Activated CD4-positive, CD25-positive, alpha-beta regulatory T cell treated with anti-CD3 and anti-CD28 coated beads, Interleukin-2, amount 50 U/mL, for 16 hours (primary cell): Measurements from ENCODE around the gene SPATA20.

Experiments
- DNase-seq: peaks from one replicate; pipeline ENCODE4 v3.0.0-alpha.2; 2020; ENCODE audit warnings: low read depth, low spot score

SPATA20 gene

GRCh38 chr17:50547035-50547735, at the start of gene SPATA20:
SPATA20 (plus strand) TSS chr17:50547174; CDS start chr17:50547209, 35 bp downstream.
- DNase-seq: peak; percentile 69

DNA sequence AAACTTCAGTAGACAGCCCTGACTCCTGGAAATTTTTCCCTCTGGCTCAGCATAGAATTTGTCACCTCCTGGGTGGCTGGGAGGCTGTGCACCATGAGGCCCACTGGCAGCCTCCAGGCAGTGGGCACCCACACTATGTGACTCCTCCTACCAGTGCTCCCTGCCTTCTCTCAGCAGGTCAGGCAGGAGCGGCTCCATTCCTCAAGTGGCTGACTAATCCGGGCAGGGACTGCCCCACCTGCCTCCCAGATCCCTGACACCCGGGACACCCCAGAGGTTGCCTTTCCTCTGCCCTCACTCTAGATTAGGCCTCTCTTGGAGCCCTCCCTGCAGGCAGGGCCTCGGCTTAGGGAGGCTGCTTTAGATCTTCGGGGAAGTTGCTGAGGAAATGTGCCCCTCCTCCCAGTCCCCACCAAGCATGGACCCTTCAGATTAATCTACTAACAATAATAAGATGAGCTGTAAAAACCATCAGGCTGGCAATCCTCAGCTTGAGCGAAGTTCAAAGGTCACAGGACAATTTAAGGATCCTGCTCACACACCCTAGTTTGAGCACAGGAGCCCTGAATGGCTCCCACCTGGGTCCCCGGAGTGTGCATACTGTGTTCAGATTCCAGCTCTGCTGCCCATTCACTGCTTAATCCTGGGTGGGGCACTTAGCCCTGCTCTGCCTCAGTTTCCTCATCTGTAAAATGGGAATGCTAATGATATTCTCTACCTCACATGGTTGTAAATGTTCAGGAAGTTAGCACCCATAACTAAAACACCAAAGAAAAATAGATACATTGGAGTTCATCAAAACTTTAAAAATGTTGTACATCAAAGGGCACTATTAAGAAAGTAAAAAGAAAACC, 48.7 kb upstream of the SPATA20 start:
- no peak for DNase-seq

- no peak for DNase-seq
Measured at GRCh38 chr17:50499270-50499669, 47.7 kb upstream of the SPATA20 start.

GRCh38 chr17:50499721-50500120, 47.3 kb upstream of the SPATA20 start:
- DNase-seq: no peak

GRCh38 chr17:50501054-50501453, 45.9 kb upstream of the SPATA20 start:
- no peak for DNase-seq

DNA sequence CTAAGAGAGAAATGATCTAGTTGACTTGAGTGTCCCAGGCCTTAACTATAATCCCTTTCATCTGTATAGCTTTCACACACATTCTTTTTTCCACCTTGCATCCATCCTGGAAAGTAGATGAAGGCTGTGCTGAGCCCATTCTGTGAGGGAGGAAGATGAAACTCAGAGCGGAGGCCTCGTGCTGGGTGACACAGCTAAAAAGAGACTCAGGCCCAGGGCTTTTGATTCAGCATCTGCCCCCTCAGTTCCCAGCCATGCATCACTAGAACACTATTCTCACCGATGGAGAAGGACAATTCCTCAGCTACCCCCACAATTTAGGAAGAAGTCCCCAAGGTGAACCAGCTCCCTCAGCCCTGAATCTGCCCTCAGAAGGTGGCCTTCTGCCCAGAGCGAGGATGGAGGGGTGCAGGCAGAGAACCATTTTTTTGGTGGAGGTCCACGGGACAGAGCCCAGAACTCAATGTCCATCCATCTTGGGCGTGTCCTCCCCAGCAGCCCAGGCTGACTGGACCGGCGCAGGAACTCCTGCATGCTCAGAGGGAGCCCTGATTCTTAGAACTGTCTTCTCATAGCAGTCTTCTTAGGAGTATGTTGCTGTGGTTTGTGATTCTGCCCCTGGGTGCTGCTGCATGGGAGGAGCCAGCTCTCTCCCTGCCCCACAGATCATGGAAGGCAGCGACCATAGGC, 44.5 kb upstream of the SPATA20 start:
- no peak for DNase-seq

DNA sequence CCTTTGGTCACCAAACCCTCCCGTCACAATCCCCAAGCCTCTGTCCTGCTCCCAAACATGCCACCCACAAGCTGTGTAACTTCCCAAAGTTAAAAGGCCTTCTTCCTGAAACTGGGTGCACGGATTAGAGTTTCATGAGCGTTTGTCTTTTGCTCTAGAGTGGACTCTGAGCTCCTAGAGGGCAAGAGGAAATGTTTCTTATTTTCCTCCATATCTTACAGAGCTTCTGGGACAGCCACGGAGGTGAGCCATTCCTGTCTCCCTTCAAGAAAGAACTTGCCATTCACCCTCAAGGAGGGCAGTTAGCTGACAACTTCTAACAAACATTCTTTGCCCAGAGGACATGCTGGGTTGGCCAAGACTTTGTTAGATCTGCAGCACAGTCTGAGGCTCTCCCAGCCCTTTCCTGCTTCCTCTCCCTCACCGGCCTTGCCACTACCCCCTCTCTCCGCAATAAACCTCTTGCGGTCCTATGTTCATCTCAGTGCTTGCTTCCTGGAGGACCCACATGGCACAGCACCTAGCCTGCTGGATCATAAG, 41.3 kb upstream of the SPATA20 start:
- no peak for DNase-seq

GRCh38 chr17:50506298-50506697, 40.7 kb upstream of the SPATA20 start:
- no peak for DNase-seq

DNA sequence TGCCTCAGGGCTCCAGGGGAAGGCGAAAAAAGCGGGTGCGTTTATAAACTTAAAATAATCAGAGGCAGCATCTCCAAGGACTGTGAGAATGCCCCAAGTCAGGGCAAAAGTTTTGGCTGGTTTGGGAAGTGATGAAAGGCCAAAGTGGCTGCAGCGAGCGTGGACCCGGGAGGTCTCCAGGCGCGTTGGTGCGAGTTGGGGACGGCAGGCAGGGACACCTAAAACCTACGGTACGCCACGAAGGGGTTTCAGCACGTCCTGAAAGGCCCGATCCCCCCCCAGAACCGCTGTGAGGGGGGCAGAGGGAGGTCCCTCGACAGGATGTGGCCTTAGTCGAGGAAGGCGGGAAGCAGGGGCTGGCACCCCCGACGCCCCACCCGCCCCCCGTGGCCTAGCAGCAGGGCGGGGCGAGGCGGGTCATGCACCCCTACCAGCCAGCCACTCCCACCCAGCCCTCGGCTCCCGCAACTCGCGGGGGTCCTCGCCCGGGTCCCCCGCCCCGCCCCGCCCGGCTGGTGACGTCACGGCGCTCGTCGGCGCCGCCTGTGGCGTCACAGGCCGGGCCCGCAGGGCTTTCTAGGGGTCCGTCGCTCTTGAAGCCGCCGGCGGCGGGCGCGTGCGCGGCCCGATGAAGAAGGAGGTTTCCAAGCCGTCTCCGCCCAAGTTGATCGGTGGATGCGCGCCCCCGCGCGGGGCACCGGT, 39.0 kb upstream of the SPATA20 start, which contains the start of gene MYCBPAP:
MYCBPAP (plus strand) TSS at position 569 of the 702 bp plus-strand sequence. CDS start 236 bp downstream, outside the sequence.
- DNase-seq: peak; percentile 56

DNA sequence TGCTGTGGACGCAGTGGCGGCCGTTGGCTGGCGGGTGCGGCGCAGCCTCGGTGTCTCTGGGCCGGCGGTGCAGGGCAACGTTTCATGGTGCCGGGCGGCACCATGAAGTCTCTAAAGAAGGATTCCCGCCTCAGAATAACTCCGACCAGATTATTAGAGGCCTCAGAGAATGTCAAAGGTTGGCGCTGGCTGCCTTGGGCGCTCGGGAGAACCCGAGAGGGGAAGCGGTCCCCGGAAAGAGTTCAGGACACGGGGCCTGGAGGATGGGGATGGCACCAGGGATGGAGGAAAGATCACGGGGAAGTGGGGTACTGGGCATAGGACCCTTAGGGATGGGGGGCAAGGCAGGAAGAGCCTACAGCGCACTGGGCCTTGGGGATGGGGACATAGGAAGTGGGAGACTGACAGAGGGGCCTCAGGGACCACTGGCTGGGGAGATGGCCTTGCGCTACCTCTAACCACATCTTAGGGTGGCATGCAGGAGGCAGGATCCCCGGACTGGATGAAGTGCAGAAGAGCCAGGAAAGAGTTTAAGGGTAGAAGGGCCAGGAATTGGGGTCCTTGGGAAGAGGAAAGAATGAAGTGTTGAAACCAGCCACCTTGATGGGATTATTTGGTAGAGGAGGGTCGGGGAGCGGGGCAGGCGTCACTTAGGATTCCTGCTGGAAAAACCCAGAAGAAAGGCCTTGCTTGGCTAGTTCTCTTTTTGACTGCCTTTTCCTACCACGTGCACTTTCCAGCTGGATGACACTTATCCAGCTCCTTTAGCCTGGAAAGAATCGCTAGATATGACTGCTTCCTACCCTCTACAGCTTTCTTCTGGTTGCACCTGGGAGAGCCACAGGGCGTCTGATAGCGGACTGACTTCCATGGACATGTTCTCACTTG, 38.2 kb upstream of the SPATA20 start:
- DNase-seq: no peak

DNA sequence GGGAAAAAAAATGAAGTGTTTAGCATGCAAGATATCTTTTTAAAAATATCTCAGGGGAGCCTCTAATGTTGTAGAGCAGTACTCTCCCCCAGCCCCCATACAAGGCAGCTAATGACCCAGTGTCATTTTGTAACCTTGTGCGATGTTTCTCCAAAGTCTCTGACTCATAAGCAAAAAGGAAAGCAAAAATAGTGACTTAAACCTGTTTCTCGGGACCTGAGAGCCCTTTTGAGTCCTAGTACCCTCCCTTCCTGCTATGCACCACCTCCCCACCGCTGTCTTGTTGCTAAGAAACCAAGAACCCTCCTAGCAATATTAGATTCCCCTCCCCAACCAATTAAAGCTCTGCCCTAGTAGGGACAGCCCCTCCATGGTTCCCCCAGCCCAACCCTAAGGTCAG, 35.9 kb upstream of the SPATA20 start:
- DNase-seq: peak; percentile 21

- no peak for DNase-seq
Measured at GRCh38 chr17:50513495-50513894, 33.5 kb upstream of the SPATA20 start.

- no peak for DNase-seq
Measured at GRCh38 chr17:50514388-50514787, 32.6 kb upstream of the SPATA20 start.

DNA sequence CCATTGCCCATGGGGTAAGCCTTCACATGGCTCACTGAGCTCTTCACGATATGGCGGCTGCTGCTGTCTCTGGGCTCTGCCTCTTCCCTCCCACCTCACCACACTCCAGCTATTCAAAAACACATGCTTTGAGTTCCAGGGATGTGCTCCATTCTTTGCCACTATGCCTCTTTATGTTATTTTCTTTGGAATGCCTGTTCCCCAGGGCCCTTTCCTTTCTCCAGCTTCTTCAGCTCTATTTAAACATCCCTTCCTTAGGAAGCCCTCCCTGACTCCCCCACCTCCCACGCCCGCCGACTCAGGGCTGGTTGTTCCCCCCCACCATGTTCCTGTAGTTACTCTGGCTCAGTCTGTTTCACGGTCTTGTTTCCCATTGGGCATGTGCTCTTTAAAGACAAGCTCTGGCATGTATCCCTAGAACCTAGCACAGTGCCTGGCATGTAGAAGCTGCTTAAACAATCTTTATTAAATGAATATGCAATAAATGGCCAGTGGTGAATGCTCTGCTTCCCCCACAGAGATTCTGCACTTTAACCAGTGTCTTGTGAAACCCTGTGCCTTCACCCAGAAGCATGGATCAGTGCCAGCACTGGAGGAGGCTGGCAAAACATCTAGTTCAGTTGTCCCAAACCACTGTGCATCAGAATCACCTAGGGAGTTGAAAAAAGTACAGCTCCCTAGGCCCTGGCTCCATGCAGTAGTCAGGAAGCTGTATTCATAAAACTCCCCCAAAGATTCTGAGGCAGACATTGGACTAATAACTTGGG, 31.9 kb upstream of the SPATA20 start:
- no peak for DNase-seq

DNA sequence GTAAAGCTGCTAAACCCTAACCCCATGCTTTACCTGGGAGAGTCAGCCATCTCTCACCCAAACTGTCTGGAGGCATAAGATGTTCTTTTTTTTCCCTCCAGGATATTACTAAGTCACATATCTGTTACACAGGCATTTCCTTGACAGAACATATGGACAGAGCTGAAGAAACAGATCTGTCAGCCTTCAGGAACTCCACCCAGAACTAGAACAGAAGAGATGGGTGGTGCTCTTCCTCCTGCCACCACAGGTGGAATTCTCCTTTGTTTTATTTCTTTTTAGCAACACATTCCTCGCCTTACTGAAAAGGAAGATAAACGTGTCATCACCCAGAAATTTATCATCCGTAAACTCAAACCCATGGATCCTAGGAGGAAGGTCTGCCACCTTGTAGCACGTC, 30.0 kb upstream of the SPATA20 start:
- DNase-seq: no peak

DNA sequence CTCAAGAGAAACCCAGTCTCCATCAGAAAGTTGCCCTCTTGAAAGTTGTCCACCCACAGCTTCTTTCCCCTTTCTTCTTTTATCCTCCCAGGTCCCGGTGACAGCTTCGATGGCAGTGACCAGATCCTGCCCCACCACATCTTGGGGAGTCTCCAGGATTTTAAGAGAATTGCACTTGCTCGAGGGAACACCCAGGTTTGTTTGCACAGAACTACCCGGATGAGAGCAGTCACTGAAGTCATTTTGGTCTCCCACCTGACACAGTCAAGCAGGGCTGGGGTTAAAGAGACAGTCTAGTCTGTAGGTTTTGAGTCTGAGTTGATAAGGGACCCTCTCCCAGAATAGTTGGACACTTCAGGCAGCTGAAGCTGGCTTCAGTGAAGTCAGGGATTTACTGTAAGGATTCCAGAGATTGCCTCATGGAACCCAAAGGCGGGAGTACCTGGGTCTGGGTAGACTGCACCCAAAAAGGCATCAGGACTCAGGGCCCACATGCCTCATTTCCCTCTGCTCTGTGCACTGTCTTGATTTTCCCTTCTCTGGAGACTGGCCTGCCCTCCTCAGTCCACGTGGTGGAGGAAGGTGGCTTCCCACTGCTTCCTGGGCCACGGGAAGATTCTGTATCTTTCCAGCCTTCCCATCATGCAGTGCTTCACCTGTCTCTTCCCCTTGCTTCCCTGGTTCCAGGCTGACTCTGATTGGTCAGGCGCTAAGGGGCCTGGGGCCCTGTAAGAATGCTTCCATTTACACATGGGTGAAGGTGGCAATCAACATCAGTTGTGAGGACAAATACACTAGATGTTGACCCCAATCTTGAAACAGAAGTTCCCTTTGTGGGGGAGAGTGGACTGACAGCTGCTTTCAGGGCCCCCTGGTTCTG, 29.2 kb upstream of the SPATA20 start:
- DNase-seq: no peak

DNA sequence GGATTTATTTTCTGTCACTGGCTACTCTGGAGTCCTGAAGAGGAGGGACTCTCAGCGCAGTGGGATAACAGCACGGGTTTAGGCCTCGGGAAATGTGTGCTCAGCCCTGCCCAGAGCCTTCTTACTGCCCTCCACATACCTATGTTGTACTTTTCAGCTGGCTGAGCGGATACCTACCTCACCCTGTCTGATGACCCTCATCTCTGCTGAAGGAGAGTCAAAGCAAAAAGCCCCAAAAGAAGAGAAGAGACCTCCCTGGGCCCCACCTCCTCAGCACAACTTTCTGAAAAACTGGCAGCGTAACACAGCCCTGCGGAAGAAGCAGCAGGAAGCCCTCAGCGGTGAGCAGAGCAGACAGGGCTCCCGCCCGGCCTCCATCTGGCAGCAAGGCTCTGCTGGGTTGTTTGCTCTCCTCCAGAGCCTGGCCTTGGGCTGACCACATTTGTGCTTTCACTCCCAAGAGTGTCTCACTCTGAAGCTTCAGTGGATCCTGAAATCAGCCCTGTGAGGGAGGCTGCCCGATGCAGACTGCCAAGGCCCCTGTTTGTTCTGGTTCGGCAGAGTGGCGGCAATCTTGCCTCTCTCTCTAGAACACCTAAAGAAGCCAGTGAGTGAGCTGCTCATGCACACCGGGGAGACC, 28.5 kb upstream of the SPATA20 start:
- no peak for DNase-seq
